KG1 (cell line): ENCODE results near the gene EPSTI1.
"Not testable (repeated sequence)": the region's sequence is repeated elsewhere in the genome, so short reads cannot be mapped to it uniquely, and the experiment has no call there.

Experiments
- DNase-seq: peaks from one replicate; lab custom pipeline; 2025; lab: John Stamatoyannopoulos, UW

The EPSTI1 gene, protein sequence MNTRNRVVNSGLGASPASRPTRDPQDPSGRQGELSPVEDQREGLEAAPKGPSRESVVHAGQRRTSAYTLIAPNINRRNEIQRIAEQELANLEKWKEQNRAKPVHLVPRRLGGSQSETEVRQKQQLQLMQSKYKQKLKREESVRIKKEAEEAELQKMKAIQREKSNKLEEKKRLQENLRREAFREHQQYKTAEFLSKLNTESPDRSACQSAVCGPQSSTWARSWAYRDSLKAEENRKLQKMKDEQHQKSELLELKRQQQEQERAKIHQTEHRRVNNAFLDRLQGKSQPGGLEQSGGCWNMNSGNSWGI

DNA sequence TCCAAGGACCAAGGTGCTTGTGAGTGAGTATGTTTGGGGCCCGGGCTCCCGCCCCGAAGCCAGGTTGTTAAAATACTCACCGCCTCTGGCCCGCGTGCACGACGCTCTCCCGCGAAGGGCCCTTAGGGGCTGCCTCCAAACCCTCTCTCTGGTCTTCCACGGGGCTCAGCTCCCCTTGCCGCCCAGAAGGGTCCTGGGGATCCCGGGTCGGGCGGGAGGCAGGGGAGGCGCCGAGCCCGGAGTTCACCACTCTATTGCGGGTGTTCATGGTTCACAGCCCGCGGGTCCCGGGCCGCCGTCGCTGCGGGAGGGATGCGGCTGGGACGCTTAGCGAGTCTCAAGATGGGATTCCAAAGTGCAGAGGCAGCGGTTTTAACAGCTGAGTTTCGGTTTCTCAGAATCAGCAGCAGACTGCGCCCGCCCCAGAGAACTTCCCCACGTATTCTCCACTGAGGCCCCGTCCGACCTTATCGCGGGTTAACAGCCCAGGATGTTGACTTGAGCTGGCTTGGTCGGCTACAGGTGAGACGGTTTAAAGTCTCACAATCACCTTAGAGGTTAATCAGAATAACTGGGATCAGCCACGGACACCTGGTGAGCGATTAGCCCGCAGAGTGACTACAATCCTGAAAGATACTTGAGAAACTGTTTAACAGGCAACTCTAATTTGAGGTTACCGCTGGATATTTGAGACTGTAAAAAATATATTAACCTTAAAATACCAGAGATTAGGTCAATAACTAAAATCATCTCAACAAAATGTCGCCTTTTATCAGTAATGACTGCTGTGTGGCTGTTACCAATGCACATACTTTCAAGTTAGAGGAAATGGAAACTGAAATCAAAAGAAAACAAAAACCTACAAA, at the start of gene EPSTI1:
TSS of gene EPSTI1 (minus strand) at position 344 of the 866 bp plus-strand sequence. CDS start at position 268, 76 bp downstream.
- peak; percentile 75 for DNase-seq

DNA sequence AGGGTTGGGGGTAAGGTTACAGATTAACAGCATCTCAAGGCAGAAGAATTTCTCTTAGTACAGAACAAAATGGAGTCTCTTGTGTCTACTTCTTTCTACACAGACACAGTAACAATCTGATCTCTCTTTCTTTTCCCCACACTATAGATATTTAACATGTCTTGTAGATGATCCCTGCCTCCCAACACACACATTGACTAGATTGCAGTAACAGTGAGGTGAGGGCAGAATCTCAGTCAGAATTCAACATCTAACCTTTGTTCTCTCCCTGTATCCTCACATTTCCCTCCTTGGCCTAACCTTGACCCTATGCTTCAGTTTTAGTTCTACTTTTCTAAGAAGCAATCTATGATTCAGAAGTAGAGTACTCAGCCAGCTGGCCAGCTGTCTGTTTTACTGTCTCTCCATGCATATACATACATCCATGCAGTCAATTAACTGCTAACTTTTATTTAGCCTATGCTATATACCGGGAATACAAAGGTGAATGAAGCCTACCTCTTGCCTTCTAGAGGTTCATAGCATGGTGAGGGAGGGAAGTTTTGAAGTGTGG, 49.4 kb upstream of the EPSTI1 start:
- DNase-seq: no peak

DNA sequence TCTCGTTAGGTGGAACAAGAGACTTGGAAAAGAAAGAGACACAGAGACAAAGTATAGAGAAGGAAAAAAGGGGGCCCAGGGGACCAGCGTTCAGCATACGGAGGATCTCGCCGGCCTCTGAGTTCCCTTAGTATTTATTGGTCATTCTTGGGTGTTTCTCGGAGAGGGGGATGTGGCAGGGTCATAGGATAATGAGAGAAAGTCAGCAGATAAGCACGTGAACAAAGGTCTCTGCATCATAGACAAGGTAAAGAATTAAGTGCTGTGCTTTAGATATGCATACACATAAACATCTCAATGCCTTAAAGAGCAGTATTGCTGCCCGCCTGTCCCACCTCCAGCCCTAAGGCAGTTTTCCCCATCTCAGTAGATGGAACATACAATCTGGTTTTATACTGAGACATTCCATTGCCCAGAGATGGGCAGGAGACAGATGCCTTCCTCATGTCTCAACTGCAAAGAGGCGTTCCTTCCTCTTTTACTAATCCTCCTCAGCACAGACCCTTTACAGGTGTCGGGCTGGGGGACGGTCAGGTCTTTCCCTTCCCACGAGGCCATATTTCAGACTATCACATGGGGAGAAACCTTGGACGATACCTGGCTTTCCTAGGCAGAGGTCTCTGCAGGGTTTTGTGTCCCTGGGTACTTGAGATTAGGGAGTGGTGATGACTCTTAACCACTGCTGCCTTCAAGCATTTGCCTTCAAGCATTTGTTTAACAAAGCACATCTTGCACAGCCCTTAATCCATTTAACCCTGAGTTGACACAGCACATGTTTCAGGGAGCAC, 48.7 kb upstream of the EPSTI1 start:
- DNase-seq: not testable (repeated sequence)

DNA sequence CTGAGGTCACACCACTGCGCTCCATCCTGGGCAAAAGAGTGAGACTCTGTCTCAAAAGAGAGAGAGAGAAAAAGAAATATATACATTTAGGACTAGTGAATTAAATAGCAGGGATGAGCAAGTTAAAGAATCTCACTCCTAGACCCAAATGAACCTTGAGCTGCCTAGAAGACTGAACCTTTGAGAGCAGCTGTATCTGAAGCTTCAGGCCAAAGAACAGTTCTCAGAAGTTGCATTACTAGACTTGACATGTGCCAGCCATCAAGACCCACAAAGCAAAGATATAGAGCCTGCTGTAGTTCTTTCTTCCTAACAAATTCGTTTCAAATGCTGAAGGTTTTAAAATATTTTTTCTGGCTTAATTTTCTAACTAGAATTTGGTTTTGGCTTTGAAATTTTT, 47.9 kb upstream of the EPSTI1 start:
- DNase-seq: no peak

DNA sequence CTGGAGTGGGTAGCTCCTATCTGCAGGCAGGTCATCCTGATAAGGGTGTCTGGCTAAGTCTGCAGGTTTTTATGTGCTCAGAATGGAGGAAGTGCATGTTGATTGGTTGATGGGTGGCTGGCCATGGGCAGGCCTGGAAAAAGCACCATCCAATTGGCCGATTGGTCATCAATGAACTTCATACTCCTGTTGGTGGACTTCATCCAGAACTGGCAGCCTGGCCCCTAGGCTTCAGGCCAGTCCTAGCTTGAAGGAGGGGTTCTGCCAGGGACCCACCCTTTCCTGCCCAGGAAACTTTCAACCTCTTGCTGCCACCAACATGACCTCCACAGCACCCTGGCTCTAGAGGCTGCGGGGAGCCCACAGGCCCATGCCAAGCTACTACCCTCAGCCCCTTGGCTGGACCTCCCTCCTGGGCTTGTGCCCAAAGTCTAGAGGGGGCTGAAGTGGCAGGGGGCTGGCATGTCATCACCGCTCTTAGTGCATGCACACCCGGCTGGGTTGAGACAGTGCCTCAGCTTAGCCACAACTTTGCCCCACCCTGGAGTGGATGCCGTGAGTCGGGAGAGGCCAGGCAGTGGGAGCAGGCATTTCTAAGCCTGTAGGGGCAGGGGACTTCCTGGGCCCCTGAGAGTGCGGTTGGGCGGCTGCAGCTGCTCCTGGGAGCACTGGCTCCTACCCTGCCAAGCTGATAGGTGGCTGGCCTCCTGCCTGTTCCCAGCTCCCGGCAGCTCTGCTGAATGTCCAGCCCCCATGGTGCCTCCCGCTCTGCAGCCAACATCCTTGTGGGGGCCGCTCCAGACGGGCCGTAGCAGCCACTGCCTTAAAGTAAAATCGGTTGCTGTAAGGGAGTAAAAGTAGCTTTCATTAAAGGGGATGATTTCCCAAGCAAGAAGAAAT, 44.6 kb upstream of the EPSTI1 start:
- DNase-seq: no peak

DNA sequence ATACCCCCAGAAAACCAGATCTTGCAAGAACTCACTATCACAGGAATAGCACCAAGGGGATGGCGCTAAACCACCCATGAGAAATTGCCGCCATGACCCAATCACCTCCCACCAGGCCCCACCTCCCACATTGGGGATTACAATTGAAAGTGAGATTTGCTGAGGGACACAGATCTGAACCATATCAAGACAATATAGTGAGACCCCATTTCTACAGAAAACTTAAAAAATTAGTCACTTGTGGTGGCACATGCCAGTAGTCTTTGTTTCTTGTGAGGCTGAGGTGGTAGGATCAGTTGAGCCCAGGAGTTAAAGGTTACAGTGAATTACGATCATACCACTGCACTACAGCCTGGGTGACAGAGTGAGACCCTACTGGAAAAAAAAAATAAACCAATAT, 41.0 kb upstream of the EPSTI1 start:
- no peak for DNase-seq

DNA sequence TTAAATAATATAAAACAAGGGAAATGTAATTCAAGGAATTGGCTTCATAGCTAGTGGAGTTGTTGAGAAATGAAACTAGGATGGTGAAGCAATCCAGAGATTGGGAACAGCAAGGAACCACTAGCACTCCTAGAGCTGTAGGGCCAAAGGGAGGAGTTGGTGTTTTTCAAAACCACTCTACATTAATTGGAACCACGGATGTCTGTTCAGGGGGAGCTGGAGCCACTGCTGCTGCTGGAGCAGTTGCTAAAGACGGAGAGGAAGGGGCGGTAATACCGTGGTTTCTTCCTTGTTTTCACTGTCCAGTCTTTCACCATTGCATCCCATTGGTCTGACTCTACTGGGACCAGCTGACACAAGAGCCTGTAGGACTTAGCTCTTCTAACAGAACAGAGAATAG, 39.8 kb upstream of the EPSTI1 start:
- no peak for DNase-seq

DNA sequence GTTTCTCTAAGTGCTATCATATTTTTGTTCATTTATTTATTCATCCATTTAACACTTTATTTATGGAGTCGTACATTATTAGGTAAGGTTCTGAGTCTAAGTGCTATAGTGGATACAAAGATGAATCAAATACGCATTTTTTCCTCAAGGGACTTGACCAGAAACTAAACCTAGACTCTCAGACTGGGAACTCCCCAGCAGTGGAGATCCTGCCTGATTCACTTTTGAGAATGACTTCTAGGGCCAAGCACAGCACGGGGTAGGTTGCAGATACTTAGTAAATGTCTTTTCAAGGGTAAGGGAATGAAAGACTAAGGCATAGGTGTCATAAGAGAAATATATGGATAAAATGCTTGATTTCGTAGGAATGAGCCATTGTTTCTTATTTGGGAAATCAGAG, 38.5 kb upstream of the EPSTI1 start:
- DNase-seq: no peak

DNA sequence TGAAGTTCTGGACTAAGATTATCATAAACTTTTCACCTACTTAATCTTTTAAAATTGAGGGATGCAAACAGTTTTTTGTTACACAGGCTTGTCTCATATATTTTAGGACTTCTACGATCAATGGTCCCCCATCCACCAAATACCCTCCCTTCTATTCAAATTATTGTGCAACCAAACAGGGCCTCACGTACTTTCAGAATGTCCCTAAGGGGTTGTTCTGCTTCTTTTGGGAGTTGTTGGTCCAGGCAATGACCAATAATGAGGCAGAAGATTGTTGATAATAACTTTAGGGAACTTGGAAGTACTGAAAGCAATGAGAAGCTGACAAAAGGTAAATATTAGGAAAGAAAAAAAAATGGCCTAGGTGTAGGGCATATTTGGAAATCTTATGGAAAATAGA, 34.2 kb upstream of the EPSTI1 start:
- DNase-seq: no peak

DNA sequence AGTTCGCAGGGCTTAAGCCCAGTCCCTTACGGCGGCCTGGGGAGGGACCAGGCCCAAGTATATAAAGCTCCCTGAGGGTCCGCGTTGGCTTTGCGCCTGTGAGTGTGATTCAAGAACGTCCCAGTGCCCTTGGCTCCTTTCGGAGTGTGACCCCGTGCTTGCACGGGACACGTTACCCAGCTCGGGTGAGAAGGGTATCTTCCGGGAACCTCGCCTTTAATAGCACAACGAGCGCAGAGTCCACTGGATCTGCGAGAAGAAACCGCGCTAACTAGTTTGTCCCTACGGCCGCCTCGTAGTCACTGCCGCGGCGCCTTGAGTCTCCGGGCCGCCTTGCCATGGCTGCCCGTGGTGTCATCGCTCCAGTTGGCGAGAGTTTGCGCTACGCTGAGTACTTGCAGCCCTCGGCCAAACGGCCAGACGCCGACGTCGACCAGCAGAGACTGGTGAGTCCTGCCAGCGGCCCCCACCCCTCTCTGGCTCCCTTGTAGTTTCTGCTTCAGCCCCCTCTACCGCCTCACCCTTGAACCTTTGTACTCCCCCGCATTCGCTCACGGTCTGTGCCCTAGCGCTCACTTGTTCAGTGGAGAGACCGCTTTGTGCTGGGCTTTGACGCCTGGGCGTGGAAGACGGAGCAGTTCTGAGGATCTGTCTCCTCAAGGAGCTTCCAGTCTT, 31.4 kb upstream of the EPSTI1 start, which contains the start of gene DNAJC15:
TSS of gene DNAJC15 (plus strand) at position 298 of the 675 bp plus-strand sequence. CDS start at position 339, 41 bp downstream.
- DNase-seq: peak; percentile 94

DNA sequence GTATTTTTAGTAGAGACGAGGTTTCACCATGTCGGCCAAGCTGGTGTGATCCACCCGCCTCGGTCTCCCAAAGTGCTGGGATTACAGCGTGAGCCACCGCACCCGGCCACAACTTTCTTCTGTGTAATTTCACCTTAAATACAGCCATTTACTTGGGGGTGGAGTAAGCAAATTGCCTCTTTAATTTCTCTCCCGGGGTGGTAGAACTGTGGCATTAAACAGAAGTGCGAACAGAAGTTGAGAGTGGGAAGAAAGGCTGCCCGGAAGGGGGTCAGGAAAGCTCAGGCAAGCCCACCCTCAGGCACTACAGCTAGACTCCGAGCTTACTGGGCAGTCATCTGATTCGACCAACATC, 30.9 kb upstream of the EPSTI1 start:
- no peak for DNase-seq

DNA sequence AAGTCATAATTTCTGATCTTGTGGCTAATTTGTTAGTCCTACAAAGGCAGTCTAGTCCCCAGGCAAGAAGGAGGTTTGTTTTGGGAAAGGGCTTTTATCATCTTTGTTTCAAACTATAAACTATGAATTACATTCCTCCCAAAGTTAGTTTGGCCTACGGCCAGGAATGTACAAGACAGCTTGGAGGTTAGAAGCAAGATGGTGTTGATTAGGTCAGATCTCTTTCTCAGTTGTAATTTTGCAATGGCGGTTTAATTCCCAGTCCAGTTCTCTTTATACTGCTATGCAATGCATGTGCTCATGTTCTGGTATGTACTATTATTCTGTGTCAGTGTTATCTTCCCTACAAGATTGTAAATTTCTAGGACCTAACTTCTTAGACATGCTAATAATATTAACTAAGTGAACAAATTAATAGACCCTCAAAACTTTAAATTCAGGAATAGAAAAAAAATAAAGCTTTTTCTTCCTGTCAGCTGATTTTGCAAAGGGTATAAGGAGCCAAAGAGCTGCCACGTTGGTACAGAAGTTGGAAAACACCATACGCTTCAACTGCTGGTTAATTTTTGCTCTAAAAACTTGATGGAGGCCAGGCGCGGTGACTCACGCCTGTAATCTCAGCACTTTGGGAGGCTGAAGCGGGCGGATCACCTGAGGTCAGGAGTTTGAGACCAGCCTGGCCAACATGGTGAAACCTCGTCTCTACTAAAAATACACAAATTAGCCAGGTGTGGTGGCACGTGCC, 30.1 kb upstream of the EPSTI1 start:
- DNase-seq: no peak

DNA sequence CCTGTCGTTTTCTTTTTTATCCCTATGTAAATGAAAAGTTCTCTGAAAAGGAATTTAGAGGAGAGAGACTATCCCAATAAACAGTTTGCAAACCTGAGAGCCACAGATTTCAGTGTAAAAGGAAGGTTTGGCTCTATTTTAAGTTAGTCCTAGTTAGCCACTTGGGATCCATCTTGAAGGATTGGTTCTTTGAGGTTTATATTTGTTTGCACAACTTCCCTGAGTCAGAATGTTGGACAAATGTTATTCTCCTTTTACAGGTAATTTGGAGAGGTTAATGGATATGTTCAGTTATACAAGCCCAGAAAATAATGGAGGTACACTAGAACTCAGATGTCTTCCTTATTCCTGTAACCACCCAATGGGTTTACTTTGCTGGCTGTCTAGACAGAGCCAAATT, 28.8 kb upstream of the EPSTI1 start:
- DNase-seq: no peak

DNA sequence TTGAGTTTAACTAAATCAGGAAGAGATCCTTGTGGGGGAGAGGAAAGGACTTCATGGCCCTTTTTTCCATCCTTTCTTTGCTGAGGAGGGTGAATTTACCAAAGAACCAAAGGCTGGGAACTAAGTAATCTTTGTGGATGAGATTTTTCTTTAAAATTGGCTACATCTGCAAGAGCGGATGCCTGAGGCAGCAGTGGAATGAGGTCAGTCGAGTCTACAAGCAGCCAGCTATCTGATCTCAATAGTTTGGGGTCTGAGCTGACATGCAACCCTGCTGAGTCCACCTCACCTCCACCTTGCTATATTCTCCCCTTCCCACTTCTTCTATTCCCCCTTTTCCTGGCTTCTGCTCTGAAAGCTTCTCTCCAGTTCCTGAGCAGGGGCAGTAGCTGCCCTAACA, 27.8 kb upstream of the EPSTI1 start:
- DNase-seq: no peak

DNA sequence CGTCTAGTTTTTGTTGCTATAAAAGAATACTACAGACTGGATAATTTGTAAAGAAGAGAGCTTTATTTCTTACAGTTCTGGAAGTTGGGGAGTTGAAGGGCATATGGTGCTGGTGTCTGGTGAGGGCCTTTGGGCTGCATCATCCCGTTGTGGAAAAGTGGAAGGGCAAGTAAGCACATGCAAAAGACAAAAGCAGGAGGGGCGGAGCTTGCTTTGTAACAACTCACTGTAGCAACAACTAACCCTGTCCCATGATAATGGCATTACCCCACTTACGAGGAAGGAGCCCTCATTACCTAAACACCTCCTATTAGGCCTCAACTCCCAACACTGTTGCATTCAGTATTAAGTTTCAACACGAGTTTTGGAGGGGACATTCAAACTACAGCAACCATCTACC, 24.2 kb upstream of the EPSTI1 start:
- no peak for DNase-seq

DNA sequence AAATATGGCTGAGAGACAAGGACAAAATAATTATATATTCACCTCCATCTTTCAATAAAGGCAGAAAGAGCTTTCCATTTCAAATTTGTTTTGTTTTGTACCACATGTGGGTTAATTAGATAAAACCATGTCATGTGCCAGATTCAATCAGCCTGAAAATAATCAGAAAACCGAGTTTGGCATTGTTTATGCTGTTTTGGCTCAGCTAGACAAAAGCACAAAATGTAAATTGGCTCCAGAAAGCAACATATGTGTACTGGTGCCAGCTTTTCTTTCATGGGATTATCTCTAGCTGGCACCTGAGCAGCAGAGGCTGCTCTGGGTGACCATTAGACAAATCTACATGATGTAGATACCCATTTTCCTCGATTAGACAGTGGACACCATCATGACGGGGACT, 22.1 kb upstream of the EPSTI1 start:
- DNase-seq: no peak

DNA sequence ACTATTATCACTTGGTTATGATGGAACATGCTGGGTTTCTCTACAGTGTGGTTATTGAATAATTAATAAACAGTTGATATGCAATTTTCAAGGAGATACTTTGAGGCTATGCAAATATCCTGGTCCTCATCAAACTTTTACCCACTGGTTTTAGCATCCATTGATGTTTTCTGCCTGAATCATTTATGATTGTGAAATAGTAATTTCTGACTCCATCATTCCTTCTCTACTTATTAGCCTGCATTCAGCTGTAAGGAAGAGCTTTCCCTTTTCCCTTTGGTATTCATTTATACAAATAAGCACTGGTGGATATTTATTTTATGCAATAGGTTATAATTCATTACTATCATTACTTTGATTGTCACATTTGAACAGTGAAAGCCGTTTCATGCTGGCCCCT, 17.5 kb upstream of the EPSTI1 start:
- no peak for DNase-seq

DNA sequence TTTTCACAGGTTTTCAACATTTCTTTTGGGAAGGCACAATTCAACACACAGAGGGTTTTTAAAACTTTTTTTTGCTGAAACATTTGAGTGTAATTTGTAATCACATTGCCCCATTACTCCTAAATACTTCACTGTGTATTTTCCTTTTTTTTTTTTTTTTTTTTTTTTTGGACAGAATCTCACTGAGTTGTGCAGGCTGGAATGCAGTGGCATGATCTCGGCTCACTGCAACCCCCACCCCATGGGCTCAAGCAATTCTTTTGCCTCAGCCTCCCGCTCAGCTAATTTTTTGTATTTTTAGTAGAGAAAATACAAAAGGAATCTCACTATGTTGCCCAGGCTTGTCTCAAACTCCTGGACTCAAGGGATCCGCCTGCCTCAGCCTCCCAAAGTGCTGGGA, 16.6 kb upstream of the EPSTI1 start:
- no peak for DNase-seq

DNA sequence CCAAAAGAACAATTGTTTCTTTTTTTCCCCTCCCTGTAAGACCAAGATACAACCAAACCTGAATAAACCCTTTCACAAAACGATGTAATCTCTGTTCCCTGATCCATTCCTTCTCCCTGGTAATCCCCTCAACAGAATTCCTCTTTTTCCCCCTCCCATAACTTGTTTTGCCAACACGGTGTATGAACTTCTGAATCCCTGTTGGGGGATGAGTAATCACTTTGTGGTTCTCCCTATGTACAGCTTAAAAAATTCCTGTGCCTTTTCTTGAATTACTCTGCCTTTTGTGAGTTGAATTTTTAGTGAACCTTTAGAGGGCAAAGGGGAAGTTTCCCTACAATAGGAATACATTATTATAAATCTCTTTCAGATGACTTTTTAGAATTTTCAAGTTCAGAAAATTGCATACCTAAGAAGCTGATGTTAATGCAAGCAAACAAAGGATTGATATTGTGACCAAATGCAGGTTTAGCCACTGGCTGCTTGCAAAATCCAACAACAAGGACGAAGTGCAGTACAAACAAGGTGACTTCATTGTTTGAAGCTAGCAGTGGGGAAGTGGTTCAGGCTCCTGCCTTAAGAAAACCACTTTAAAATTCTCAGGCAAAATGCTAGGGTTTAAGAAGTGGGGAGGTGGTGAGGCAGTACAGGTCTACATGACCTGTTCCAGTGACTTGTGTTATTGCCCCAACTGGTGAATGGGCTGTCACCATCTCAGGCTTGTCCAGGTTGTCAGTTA, 15.0 kb upstream of the EPSTI1 start:
- DNase-seq: no peak
